BLaER1 (cell line): ENCODE data around the gene ZFP62.
"Not testable (repeated sequence)": the region's sequence is repeated elsewhere in the genome, so short reads cannot be mapped to it uniquely, and the experiment has no call there.

Source experiments
- H3K27ac ChIP-seq: shearing (Covaris generic); formaldehyde crosslinking; 2 replicates; pipeline ENCODE4 v1.8.1; 2022
- H3K27me3 ChIP-seq: shearing (Covaris generic); formaldehyde crosslinking; 2 replicates; pipeline ENCODE4 v1.8.1; 2022
- H3K36me3 ChIP-seq: shearing (Covaris generic); formaldehyde crosslinking; 2 replicates; pipeline ENCODE4 v1.8.1; 2022
- H3K4me1 ChIP-seq: shearing (Covaris generic); formaldehyde crosslinking; 2 replicates; pipeline ENCODE4 v1.8.1; 2022
- H3K4me2 ChIP-seq: shearing (Covaris generic); formaldehyde crosslinking; 2 replicates; pipeline ENCODE4 v1.8.1; 2022
- H3K4me3 ChIP-seq: shearing (Covaris generic); formaldehyde crosslinking; 2 replicates; pipeline ENCODE4 v1.8.1; 2022
- H3K9ac ChIP-seq: shearing (Covaris generic); formaldehyde crosslinking; 2 replicates; pipeline ENCODE4 v1.8.1; 2022
- H3K9me3 ChIP-seq: shearing (Covaris generic); formaldehyde crosslinking; 2 replicates; pipeline ENCODE4 v1.8.1; 2022
- H4K20me1 ChIP-seq: shearing (Covaris generic); formaldehyde crosslinking; 2 replicates; pipeline ENCODE4 v1.8.1; 2022
- Cebpa-rat ChIP-seq: shearing (Covaris generic); IDR thresholded peaks from 2 replicates; pipeline ENCODE4 v1.8.1; 2022

Gene ZFP62

DNA sequence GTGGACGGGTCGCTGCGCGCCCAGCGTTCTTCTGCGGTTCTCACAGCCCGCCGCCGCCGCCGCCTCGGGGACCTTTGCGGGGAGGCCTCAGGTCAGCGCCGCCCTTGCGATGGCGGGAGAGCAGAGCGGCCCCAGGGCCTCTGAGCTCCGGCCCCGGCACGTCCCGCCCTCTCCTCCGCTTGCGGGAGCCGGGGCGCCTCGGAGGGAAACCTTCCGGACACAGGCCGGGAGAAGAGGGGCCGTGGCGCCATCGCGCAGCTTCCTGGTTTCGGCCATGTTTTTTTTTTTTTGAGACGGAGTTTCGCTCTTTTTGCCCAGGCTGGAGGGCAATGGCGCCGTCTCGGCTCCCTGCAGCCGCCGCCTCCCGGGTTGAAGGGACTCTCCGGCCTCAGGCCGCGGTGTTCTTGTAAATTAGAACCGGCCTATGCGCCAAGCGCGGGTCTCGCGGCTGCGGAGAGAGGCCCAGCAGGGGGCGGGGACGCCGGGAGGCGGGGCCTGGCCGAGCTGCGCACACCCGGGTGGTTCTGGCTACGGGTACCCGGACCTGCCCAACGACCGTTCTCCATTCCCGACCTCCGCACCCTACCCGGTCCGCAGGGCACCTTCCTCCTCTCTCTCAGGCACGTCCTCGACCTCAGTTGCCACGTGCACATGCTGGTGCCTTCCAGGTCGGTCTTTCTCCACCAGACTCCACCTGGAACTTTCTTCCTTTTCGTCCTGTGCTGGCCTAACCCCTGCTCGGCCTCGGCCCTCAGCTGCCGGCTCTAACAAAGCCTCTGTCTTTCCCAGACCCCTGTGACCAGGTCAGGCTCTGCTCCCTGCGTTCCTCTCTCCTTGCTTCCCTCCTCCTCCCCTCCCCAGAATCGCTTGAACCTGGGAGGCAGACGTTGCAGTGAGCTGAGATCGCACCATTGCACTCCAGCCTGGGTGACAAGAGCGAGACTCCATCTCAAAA lies 29.7 kb downstream of the ZFP62 start:
- no peaks in the 10 kb centered on the region for H4K20me1 ChIP-seq
- peaks cover 22% of the 10 kb centered on the region for H3K9me3 ChIP-seq
- no peak for TF ChIP-seq Cebpa-rat
- peak overlapping the region; percentile 97 for H3K4me3 ChIP-seq
- no peaks in the 10 kb centered on the region for H3K27me3 ChIP-seq
- peaks cover 27% of the 10 kb centered on the region for H3K4me1 ChIP-seq
- H3K36me3 ChIP-seq, result peaks cover 38% of the 10 kb centered on the region
- peak overlapping the region; percentile 99 for H3K4me2 ChIP-seq
- H3K27ac ChIP-seq, result peak overlapping the region; percentile 98
- H3K9ac ChIP-seq, result peak overlapping the region; percentile 99

DNA sequence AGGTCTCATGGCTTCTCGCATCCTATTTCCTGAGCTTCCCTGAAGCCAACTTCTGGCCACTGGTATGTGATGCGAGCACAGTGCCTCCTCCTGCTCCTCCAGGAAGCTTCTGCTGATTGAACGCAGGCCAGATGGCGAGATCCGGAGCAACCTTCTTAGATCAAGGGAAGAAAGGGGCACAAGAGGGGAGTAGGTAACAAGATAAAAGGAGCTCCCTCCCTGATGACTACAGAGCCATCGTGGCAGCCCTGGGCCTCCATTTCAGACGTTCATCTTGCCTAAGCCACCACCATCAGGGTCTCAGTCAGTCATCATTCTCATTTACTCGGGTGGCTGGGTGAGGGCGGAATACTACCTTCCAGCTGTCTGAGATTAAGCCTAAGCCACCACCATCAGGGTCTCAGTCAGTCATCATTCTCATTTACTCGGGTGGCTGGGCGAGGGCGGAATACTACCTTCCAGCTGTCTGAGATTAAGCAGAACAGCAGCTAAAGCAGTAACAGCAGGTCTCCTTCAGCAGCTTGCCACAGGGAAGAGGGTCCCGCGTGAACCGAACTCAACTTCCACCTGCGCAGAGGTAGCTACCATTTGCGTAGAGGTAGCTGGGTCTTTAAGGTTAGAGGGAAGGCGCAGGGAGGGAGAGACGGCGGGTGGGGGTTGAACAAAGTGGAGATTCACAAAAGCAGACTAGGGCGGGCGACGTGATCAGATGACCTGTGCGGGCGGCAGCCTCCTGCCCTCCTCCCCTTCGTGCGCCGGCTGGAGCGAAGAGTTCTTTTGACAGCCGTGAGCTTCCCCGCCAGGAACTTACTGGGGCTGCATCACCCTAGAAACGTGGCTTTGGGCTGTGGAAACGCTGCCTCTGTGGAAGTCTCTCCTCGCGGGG lies 30.6 kb downstream of the ZFP62 start:
- no peaks in the 10 kb centered on the region for H4K20me1 ChIP-seq
- H3K27ac ChIP-seq, result peak overlapping the region; percentile 98
- H3K27me3 ChIP-seq, result no peaks in the 10 kb centered on the region
- TF ChIP-seq Cebpa-rat, result no peak
- H3K4me1 ChIP-seq, result peaks cover 27% of the 10 kb centered on the region
- peaks cover 22% of the 10 kb centered on the region for H3K9me3 ChIP-seq
- H3K4me2 ChIP-seq, result peak overlapping the region; percentile 99
- peak overlapping the region; percentile 99 for H3K9ac ChIP-seq
- H3K4me3 ChIP-seq, result peak overlapping the region; percentile 97
- peaks cover 29% of the 10 kb centered on the region for H3K36me3 ChIP-seq

- Histone ChIP-seq H3K4me3 (peak overlapping the region; percentile 97), H3K9ac (no peak overlapping the region), H3K4me1 (peaks cover 32% of the 10 kb centered on the region), H3K27me3 (no peaks in the 10 kb centered on the region), H3K36me3 (peaks cover 21% of the 10 kb centered on the region), H3K9me3 (peaks cover 22% of the 10 kb centered on the region), H3K4me2 (peak overlapping the region; percentile 99), H3K27ac (no peak overlapping the region), H4K20me1 (no peaks in the 10 kb centered on the region)
- no peak for TF ChIP-seq Cebpa-rat
These were observed 31.4 kb downstream of the ZFP62 start for GRCh38 chr5:180829726-180830125.

- H3K27me3 ChIP-seq, H3K27ac ChIP-seq, H4K20me1 ChIP-seq, H3K9ac ChIP-seq, H3K4me2 ChIP-seq: not testable (repeated sequence)
- H3K36me3 ChIP-seq, result peaks cover 13% of the 10 kb centered on the region
- H3K4me1 ChIP-seq, result peaks cover 34% of the 10 kb centered on the region
- H3K4me3 ChIP-seq, result peak overlapping the region; percentile 97; the same call in 1 of the 2 replicates
- peaks cover 22% of the 10 kb centered on the region for H3K9me3 ChIP-seq
These were observed 32.1 kb downstream of the ZFP62 start for GRCh38 chr5:180828756-180829531.

- H3K9ac ChIP-seq, H3K27me3 ChIP-seq, H3K4me2 ChIP-seq, H4K20me1 ChIP-seq, H3K27ac ChIP-seq, H3K4me3 ChIP-seq: not testable (repeated sequence)
- H3K9me3 ChIP-seq, result peaks cover 22% of the 10 kb centered on the region
- H3K36me3 ChIP-seq, result peaks cover 13% of the 10 kb centered on the region
- H3K4me1 ChIP-seq, result peaks cover 23% of the 10 kb centered on the region
These were observed 33.7 kb downstream of the ZFP62 start for GRCh38 chr5:180827374-180827773.

GRCh38 chr5:180825768-180826525 lies 35.1 kb downstream of the ZFP62 start:
- Histone ChIP-seq H3K4me2 (no peak overlapping the region), H3K27me3 (no peaks in the 10 kb centered on the region), H4K20me1 (no peaks in the 10 kb centered on the region), H3K4me1 (peaks cover 19% of the 10 kb centered on the region), H3K9ac (no peak overlapping the region), H3K4me3 (no peak overlapping the region), H3K27ac (no peak overlapping the region), H3K9me3 (peaks cover 22% of the 10 kb centered on the region), H3K36me3 (peaks cover 13% of the 10 kb centered on the region)
- TF ChIP-seq Cebpa-rat, result no peak

DNA sequence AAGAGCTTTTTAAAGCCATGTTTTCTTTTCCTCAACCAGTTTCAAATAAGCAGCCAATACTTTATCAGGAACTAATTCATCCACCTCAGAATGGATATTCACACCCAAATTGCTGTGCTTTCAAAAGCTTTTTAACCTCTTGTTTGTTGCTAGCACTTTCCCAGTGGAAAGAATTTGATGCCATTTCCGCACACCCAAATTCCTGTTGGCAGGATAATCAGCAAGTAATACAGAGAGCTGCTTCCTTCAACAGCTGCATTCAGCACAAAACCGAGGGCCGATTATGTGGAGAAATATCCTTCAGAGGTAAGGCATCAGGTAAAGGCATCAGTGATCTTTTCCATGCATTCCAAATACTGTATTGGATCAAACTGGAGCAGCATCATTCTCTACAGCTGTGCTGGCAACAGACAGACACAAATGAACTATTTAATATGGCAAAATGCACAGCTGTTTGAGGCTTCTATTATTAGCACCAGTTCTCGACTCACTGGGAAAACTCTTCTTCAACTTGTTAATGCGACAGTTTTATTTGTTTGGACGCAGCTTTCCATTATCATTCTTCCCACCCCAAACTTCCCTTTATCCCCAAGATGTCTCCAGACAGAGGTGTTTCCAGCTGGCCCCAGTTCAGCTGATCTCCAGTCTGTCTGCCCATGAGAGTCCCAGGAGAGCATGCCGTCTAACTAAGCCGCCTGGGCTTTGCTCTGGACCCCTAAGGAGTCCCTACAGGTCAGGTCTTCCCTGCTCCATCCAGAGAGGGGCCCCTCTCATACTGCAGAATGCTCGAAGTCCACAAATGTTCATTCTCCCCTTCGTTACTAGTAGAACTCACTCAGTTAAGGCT lies 36.2 kb downstream of the ZFP62 start:
- Histone ChIP-seq H3K4me2 (no peak overlapping the region), H4K20me1 (no peaks in the 10 kb centered on the region), H3K4me1 (peaks cover 12% of the 10 kb centered on the region), H3K27me3 (no peaks in the 10 kb centered on the region), H3K27ac (no peak overlapping the region), H3K9ac (no peak overlapping the region), H3K9me3 (peaks cover 18% of the 10 kb centered on the region), H3K4me3 (no peak overlapping the region), H3K36me3 (peaks cover 12% of the 10 kb centered on the region)
- TF ChIP-seq Cebpa-rat, result no peak

GRCh38 chr5:180823940-180824629 lies 37.0 kb downstream of the ZFP62 start:
- H3K4me2 ChIP-seq, result no peak overlapping the region
- no peaks in the 10 kb centered on the region for H3K27me3 ChIP-seq
- H3K9me3 ChIP-seq, result peaks cover 10% of the 10 kb centered on the region
- H3K27ac ChIP-seq, result no peak overlapping the region
- peaks cover 4% of the 10 kb centered on the region; the same call in 1 of the 2 replicates for H3K36me3 ChIP-seq
- no peak overlapping the region for H3K9ac ChIP-seq
- no peak for TF ChIP-seq Cebpa-rat
- H4K20me1 ChIP-seq, result no peaks in the 10 kb centered on the region
- 0 out of 2 replicates have a peak, but pooled peaks cover 6% of the 10 kb centered on the region for H3K4me1 ChIP-seq
- no peak overlapping the region for H3K4me3 ChIP-seq
